ENCODE measurements around the gene ERCC2.
"Not testable (repeated sequence)": the region's sequence is repeated elsewhere in the genome, so short reads cannot be mapped to it uniquely, and the experiment has no call there.

The ERCC2 gene

GRCh38 chr19:45370410-45371204 lies at the start of gene ERCC2:
TSS of gene ERCC2 (minus strand) at chr19:45370573. CDS start at chr19:45370540, 33 bp downstream.
- peak; percentile 100 for DNase-seq

GRCh38 chr19:45419895-45420294 lies 49.5 kb upstream of the ERCC2 start:
- DNase-seq = no peak

DNA sequence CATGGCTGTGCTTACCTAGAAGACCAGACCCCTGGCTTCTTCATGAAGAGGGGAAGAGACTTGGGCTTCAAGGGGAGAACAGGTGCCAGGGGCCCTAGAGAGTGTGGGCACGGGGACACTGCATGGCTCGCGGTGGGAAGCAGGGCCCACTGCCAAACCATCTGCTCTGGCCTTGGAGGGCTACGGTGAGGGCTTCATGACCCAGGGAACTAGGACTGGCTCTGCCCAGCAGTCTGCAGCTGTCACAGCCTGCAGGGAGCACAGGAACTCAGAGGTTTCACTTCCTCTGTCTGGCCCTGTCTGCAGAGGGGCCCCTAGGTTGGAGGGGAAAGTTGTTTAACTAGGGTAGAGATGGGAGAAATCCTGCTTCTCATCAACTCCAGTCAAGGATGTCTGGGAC lies 49.0 kb upstream of the ERCC2 start:
- DNase-seq = no peak

GRCh38 chr19:45418802-45419201 lies 48.4 kb upstream of the ERCC2 start:
- no peak for DNase-seq

GRCh38 chr19:45417151-45417550 lies 46.8 kb upstream of the ERCC2 start:
- DNase-seq = no peak

- no peak for DNase-seq
These were observed 44.1 kb upstream of the ERCC2 start for GRCh38 chr19:45414468-45414867.

DNA sequence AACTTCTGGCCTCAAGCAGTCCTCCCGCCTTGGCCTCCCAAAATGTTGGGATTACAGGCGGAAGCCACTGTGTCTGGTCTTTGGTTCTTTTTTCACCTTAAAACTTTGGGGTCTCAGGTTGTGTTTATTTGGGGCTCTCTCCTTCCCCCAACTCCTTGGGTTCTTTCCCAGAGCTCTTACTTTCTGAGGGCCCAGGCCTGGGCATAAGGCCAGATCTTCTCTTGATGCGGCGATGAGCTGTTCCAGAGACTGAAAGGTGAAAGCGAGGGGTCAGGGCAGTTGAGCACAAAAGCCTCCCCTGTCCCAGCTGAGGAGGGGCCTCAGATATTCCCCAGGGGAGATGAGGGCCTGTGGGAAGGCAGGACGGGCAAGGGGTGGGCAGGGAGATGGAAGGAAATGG lies 43.1 kb upstream of the ERCC2 start:
- no peak for DNase-seq

GRCh38 chr19:45410330-45410729 lies 40.0 kb upstream of the ERCC2 start:
- not testable (repeated sequence) for DNase-seq

DNA sequence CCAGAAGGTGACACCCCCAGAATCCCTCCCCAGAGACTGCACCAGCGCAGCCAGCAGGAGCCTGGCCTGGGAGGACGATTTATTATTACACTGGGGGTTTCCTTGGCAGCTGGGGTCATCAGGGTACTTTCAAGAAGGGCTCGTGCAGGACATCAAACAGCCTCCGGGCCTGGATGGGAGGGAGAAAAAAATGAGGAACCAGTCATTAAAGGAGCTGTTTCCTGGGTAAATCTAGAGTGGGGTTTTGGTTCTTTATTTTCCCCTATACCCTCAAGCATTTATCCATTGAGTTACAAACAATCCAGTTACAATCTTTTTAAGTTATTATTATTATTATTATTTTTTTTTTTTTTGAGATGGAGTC lies 39.2 kb upstream of the ERCC2 start:
- no peak for DNase-seq

DNA sequence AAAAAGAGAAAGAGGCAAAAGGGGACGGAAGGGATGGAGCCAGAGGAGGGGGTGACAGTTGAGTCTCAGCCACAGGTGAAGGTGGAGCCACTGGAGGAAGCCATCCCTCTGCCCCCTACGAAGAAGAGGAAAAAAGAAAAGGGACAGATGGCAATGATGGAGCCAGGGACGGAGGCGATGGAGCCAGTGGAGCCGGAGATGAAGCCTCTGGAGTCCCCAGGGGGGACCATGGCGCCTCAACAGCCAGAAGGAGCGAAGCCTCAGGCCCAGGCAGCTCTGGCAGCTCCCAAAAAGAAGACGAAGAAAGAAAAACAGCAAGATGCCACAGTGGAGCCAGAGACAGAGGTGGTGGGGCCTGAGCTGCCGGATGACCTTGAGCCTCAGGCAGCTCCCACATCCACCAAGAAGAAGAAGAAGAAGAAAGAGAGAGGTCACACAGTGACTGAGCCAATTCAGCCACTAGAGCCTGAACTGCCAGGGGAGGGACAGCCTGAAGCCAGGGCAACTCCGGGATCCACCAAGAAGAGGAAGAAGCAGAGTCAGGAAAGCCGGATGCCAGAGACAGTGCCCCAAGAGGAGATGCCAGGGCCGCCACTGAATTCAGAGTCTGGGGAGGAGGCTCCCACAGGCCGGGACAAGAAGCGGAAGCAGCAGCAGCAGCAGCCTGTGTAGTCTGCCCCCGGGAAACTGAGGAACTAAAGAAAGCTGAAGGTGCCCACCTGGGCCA lies 38.6 kb upstream of the ERCC2 start:
- DNase-seq = no peak

DNA sequence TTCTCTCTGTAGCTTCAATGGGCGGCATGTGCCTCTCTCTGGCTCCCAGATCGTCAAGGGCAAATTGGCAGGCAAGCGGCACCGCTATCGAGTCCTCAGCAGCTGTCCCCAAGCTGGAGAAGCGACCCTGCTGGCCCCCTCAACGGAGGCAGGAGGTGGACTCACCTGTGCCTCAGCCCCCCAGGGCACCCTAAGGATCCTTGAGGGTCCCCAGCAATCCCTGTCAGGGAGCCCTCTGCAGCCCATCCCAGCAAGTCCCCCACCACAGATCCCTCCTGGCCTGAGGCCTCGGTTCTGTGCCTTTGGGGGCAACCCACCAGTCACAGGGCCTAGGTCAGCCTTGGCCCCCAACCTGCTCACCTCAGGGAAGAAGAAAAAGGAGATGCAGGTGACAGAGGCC lies 37.7 kb upstream of the ERCC2 start:
- no peak for DNase-seq

DNA sequence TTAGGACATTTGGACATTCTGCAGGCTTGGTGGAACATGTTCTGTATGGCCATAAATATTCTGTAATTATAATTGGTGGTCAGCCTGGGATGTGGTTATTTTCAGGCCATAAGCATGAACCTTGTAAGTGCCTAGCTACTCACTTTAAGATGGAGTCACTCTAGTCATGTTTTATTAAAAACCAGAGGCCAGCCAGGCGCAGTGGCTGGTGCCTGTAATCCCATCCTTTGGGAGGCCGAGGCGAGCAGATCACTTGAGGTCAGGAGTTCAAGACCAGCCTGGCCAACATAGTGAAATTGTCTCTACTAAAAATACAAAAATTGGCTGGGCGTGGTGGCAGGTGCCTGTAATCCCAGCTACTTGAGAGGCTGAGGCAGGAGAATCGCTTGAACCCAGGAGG lies 37.2 kb upstream of the ERCC2 start:
- DNase-seq = not testable (repeated sequence)

- no peak for DNase-seq
These were observed 36.7 kb upstream of the ERCC2 start for GRCh38 chr19:45407091-45407375.

GRCh38 chr19:45406226-45407090 lies 36.1 kb upstream of the ERCC2 start, which contains the start of gene POLR1G:
TSS of gene POLR1G (plus strand) at chr19:45406644. CDS start at chr19:45406697, 53 bp downstream.
- DNase-seq = peak; percentile 71

- DNase-seq = peak; percentile 83
These were observed 35.3 kb upstream of the ERCC2 start for GRCh38 chr19:45405435-45406225.

GRCh38 chr19:45404557-45405434 lies 34.4 kb upstream of the ERCC2 start, which contains the start of gene PPP1R13L:
TSS of gene PPP1R13L (minus strand) at chr19:45405069. CDS start at chr19:45398318, 6,751 bp downstream.
- peak; percentile 42 for DNase-seq

- DNase-seq = peak; percentile 60
These were observed 33.6 kb upstream of the ERCC2 start for GRCh38 chr19:45403781-45404556.

GRCh38 chr19:45403272-45403671 lies 32.9 kb upstream of the ERCC2 start:
- no peak for DNase-seq

DNA sequence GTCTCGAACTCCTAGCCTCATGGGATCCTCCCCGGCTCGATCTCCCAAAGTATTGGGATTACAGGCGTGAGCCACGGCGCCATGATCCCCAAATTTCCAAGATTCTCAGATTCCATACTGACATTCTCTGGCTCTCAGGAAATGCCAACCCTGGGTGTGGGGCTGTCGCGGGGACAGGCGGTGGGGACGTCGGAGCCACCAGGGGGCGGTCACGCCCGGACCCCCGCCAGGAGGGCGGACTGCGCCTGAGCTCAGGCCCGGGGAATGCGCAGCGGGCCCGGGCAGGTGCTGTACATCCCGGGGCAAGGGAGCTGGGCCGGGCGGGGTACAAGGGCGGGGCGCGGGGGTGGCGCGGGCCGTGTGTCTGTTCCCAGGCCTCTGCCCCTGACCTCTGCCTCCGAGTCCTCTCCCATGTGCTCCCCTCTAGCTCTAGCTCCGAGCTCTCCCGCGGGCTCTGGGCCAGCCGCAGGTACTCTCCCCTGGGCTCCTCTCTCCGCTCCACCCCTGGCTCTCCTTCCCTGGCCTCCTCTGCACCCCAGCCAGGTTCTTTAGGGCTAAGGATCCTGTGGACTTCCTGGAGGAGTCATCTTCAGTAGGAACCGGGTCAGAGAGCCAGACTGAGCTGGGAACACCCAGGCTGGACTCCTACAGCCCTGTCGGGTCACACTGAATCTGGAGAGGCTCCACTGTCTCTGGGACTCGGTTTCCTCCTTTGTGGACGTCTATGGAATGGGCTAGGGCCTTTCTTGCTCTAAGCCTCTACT lies 32.1 kb upstream of the ERCC2 start:
- DNase-seq = no peak

- no peak for DNase-seq
These were observed 31.4 kb upstream of the ERCC2 start for GRCh38 chr19:45401815-45402214.
